ENCODE measurements around the gene TENM4.

DNA sequence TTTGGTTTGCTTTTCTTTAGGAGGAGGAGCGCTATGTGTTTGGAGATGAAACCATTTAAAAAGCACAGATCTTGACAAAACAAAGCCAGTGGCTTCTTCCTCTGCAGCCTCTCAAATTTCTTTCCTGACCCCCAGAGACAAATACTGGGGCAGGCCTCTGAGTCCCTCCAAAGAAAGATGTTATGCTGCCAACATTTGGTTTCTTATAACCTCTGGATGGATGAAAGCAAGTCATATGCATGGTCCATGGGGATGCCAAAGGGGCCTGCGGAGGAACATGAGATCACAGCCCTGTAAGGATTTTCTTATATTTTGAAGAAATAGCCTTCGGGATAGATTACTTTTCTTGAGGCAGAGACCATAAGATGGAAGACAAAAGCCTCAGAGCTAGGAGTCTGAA, 179.1 kb downstream of the TENM4 start:
- TF ChIP-seq POLR2A (IDR thresholded peaks at IDR 0.05) (no peak), CTCF (IDR thresholded peaks at IDR 0.05) (no peak)

Measured in heart left ventricle (tissue), 13 donors.